Measurements from ENCODE around the gene DNAJC8.

DNAJC8 gene

DNA sequence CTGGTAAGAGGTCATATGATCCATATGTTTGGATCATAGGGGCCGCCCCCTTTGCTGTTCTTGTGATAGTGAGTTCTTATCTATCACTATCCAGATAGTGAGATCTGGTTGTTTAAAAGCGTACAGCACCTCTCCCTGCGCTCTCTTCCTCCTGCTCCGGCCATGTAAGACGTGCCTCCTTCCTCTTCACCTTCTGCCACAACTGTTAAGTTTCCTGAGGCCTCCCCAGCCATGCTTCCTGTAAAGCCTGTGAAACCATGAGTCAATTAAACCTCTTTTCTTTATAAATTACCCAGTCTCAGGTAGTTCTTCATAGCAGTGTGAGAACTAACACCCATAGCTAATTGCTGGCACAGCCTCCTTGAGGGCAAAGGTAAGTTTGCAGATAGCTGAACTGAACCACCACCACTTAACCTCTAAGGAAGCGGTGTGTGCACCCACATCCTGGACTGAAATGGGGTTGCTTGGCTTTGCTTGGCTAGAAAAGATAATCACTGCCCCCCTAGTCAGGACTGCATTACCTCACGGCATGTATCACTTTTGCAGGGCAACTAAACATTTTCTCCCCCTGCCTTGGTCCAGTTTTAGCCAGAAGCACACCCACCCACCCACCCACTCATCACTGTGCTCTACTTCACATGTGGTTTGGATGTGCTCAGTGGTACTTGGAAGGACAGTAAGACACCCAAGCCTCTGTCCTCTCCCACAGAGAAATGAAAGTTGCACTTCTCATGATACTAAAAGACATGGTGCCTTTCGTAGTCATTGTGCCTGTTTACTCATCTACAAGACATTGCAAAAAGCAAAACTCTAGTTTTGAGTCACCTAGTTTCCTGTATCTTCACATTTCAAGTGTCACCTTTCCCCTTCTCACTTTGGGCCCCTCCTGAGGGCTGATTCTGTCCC is 33.2 kb downstream of the DNAJC8 start:
- no peak for DNase-seq

DNA sequence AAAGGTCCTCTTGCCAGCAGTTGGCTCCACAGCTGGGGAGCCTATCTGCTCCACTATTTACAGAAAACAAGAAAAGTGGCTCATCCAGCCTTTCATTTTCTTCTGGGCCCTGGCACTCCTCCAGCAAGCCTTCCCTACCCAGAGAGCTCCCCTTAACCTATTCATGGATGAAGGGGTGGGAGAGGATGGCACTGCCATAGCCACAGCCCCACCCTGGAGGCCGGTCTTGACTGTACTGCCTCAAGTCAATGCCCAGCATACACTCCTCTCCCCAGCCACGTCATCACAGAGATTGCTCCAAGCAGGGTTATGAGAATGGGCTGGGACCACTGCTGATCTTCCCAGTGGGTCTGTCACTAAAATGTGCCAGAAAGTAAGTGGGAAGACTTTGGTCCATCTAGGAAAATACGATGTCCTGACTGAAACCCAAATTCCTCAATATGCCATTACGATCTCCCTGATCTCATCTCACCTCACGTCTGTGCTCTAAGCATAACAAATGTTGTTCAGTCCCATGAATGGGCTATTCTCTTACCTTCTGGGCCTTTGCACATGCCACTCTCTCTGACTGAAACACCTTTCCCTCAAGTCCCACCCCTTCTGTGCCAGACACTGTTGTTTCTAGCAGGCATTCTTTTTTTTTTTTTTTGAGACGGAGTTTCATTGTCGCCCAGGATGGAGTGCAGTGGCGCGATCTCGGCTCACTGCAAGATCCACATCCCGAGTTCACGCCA is 35.0 kb downstream of the DNAJC8 start:
- DNase-seq: no peak

DNA sequence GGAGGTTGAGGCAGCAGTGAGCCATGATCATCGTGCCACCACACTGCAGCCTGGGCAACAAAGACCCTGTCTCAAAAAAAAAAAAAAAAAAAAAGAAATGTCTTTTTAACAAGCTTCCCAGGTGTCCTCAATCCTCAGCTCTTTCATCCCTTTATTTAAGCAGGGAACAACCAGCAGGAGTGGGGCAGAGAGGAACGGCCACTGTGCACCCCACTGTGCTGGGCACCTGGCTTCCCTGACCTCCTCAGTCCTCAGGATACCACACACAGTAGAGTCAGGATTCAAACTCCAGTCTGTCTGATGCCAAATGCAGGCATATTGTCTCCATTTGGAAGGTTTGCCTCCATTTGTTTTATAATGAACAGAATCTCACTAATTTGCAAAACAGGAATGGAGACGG is 36.5 kb downstream of the DNAJC8 start:
- DNase-seq: no peak

DNA sequence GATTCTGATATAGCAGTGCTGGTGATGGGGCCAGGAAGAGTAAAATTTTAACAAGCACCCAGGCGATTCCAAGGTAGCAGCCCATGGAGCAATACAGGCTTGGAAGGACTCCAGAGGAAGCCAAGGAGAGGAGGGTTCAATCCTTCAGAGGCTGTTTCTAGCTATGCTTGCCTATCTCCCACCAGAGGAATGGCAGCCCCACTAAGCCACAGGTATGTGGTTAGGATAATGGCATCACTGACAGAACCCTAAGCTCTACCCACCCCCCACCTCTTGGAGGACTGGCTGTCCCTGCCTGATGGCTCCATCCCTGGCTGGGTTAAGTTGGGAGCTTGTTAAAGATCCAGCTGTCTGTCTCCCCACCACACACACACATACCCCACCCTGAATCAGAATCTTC is 37.0 kb downstream of the DNAJC8 start:
- DNase-seq: no peak

DNA sequence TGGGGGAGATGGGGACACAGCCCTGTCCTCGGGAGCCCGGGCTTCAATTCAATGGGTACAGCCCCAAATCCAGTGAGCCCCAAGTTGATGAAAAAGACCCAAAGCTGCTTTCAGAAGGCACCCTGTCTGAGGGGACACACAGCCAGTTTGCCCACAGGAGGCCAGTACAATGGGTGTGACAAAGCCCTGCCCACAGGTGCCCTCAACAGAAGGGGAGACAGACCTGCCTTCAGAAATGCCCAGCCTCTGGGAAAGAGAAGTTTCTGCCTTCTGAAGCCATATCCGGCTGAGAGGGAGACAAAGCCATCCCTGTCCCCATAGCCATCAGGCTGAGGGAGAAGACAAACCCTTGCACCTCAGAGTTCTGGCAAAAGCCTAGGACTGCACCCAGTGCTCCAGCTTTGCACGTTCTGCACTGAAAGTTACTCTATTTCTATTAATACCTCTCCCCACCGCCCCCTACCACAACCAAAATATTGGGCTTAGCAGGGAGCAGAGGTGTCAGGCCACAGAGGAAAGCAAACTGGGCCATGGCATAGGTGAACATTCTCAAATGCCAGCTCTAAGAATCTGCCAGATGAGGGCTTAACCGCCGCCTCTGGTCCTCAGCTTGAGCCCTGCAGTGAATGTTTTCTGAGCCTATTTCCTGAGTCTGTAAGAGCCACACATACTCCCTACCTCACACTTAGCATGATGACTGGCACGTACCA is 38.3 kb downstream of the DNAJC8 start:
- DNase-seq: no peak

DNA sequence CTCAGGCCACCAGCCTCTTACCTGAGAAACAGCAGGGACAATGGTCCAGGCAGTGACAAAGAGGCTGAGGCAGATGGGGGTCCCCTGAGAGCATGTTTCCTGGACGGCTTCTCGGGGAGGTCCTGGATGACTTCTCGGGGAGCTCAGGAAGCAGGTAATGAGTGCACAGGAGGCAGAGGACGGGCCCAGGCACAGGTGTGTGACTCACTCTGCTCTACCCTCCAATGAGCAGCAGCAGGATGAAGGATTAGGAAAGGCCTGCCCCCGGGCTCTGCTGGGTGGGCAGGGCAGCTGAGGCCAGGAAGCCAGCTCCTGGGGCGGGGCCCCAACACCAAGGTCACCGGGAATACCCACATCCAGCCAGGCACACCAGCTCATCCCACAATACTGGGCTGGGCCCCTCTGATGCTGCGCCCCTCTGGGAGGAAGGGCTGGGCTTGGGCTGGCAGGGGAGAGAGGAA is 39.1 kb downstream of the DNAJC8 start:
- DNase-seq: no peak

DNA sequence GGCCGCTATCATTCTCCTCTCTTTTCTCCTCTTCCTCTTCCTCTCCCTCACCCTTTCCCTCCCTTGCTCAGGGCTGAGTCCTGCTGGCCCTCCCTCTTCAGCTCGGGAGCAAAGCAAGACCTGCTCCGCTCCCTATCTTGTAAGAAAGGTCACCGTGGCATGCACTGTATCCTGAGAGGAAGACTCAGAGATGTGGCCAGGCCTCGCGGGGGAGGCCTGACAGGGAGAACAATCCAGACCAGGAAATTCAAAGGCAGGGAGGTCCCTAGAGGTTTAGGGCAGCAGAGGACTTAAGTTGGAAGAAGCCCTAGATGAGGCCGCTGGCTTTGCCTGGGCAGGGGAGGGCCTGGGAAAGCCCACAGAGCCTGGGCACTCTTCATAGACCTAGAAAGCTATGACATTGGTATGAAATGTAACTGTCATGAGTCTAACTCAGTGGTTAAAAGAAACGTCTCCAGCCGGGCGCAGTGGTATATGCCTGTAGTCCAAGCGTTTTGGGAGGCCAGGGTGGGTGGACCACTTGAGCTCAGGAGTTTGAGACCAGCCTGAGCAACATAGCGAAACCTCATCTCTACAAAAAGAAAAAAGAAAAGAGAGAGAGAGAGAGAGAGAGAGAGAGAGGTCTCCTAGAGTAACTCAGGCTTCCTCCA is 41.7 kb downstream of the DNAJC8 start:
- no peak for DNase-seq

DNA sequence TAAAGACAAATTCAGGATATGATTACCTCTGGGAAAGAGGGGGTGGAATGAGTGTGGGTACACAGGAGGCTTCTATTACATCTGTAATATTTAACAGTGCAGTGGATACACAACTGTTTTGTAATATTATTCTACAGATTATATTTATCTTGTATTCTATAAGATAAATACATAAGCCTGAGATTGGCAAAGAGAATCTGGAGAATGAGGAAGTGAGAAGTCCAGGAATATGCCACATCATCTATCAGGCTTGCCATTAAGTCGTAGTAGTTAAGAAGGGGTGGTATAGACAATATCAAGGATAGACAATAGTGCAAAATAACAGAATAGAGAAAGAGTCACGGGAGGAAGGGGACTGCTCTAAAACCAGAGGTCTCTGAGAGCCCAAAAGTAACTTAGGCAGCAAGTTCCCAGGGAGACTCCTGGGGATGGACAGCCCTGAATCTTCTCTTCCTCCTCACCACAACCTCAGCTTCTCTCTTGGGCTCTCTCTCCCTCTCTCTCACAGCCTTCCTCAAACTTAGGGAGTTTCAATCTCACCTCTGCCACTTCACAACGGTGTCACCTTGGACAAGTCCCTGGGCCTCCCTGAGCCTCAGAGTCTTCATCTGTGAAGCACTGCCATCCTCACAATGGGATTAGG is 42.4 kb downstream of the DNAJC8 start:
- no peak for DNase-seq

DNA sequence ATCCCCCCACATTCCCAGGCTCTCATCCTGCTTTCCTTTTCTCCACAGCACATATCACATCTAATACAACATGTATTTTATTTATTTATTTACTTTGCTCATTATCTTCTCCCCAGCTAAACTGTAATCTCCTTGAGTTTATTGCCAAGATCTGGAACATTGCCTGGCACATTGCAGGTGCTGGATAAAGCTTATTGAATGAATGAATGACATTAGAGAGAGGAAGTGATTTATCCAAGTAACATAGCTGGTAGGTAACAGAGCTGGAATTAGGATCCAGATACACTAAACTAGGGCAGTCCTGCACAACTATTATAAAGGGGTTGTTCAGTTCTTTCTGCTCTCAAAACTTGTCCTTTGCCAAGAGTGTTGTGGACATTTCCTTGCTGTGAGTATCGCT is 47.8 kb downstream of the DNAJC8 start:
- no peak for DNase-seq

DNA sequence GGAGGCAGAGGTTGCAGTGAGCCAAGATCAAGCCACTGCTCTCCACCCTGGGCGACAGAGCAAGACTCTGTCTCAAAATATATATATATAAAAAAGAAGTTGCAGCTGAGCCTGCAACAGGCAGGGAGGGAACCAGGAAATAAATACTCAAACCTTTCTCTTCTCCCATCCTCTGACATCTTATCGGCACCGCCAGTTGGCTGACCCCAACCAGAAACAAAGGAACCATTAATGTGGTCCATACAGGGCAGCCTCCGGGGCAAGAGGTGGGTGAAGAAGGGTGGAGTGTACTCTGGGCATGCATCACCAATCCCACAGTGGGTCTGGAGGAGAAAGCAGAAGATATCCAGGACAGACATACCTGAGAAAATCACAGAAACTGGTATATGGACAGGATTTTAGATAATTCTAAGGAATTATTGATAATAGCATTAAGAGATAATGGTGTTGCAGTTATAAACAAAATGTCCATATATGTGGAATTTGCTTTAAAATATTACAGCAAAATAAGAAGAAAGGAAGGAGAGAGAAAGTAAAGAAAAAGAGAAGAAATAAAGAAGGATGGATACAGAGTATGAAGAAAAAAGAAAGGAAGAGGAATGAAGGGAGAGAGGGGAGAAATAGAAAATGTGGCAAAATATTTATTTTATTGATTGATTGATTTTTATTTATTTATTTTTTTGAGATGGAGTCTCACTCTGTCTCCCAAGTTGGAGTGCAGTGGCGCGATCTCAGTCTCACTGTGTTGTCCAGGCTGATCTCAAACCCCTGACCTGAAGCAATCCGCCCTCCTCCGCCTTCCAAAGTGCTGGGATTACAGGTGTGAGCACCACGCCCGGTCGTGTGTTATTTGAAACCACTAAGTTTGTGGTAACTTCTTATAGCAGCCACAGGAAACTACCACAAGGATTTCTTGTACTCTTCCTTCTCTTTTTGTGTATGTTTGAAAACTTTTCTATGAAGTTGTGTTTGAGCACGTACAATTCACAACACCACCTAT is 52.2 kb downstream of the DNAJC8 start:
- DNase-seq: no peak

DNA sequence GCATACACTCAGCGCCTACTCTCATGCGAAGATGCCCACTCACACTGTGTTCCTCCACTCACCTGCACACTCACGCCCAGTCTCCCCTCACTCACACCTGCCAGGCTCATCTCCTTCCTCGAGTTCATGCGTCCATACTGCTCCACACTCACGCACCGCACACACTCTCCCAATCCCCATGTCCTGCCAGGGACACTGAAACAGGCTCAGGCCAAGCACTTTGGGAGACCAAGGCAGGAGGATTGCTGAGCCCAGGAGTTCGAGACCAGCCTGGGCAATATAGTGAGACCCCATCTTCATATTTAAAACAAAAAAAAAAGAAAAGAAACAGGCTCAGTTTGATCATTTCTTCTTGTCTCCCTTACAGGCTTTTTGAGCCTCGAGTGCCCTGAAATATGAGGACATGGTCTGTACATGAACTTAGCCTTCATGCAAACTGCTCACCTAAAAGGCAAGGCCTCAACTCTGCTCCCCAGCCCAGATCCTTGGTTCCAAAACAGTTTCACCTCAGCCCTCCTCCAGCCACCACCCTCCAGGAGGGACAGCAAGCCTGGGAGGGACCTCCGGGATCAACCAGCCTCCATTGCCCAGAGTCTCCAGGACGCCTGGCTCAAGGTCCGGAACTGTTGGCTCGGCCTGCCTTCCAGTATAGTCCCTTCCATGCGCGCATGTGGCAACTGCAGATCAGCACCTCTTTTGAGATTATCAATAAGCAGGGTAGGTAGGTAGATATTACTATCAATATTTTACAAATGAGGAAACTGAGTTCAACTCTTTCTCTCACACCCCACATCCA is 53.9 kb downstream of the DNAJC8 start:
- DNase-seq: no peak

DNA sequence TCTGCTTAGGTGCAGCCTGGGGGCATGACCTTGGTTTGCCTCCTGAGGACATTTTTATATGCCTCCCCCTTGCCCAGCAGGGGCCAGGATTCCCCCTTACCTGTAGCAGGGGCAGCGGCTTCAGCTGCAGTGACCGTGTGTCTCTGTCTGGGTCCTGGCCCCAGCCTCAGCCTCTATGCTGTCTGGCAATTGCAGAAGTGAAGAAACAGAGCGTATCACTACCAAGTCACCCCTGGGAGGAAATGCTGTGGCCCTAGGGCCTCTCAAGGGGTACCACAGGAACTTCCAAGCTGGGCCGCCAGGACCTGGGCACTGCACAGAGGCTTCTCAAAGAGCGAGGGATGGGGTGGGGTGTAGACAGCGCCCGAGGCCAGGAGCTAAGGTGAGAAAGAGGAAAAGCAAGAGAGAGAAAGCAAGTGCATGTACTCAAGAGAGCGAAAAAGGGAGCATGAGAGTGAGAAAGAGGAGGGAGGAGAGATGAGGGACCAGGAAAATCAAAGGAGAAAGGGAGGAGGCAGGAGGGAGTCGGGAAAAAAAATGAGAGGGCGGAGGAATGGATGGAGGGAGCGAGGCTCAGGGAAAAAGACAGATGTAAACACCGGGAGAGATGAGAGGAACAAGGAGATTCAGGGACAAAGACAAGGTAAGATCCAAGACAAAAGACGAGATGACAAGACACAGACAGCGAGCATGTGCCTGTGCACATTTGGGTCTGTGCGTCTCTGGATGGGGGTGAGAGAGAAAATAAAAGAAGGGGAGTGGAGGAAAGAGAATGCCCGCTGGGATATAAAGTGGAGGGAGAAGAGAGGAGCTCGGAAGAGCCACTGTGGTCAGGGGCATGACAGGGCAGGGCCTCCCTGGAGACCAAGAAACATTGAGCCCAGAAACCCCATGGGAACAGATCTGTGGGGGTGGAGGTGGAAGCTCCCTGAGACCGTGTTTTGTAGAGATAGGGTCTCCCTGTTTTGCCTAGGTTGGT is 56.0 kb downstream of the DNAJC8 start, which contains the start of gene PTAFR:
PTAFR (minus strand) TSS at position 199 of the 979 bp plus-strand sequence. CDS start 25,669 bp downstream, outside the sequence.
- DNase-seq: no peak

DNA sequence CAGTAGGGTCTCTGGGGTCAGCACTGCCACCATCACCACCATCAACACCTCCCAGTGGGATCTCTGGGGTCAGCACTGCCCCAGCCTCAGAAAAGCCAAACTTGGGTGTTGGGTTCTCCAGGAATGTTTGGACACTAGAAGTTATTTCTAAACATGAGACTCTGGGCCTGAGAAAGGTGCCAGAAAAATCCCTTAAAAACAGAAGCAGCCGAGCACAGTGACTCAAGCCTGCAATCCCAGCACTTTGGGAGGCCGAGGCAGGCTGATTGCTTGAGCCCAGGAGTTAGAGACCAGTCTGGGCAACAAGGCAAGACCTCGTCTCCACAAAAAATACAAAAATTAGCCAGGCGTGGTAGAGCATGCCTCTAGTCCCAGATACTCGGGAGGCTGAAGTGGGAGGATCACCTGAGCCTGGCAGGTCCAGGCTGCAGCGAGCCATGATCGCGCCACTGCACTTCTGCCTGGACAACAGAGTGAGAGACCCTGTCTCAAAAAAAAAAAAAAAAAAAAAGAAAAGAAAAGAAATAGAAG is 56.8 kb downstream of the DNAJC8 start:
- DNase-seq: no peak

DNA sequence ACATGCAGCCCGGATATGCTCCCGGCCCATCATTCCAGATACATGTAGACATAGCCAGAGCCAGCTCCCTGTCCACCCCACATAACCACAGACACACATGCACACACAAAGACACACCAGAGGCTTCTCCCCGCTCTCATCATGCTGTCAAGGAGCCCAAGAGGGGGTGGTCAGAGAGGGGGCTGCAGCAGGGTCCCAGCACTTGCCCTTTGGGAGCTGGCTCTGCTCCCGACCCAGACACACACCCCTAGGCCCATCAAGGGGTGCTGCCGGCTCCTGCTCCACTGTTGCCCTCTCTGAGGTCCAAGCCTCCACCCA is 58.9 kb downstream of the DNAJC8 start:
- DNase-seq: no peak

DNA sequence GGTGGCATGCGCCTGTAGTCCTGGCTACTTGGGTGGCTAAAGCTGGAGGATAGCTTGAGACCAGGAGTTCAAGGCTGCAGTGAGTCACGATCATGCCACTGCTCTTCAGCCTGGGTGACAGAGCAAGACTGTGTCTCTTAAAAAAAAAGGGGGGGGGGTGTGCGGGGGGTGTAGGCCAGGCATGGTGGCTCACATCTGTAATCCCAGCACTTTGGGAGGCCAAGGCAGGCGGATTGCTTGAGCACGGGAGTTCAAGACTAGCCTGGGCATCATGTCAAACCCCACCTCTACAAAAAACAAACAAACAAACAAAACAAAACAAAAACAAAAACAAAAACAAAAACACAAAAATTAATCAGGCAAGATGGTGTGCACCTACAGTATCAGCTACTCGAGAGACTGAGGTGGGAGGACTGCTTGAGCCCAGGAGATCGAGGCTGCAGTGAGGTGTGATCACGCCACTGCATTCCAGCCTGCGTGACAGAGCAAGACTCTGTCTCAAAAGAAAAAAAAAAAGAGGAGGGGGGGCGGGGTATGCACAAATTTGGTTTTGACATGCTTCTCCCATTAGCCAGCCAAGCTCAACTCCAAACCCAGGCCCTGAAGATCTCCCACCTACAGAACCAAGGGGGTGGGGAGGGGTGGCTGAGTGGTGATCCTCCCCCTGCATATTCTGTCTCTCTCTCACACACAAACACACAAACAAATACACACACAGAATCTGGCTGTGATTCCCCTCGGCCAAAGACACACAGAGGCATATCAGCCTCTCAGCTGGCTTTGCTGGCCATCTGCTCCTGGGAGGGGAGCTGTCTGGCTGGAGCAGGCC is 59.5 kb downstream of the DNAJC8 start:
- no peak for DNase-seq

DNA sequence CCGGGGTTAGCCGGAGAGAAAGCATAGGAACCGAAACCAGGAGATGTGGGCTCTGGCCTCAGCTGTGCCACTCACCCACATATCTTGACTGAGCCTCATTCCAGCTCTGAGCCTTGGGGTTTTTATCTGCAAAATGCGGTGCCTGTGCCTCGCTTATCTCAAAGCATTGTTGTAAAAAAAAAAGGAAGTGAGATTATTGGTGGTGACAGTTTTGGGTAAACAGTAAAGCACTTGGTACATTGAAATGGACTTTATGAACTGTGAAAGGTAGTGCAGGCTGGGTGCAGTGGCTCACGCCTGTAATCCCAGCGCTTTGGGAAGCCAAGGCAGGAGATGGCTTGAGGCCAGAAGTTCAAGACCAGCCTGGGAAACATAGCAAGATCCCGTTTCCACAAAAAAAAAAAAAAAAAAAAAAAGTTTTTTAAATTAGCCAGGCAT is 60.1 kb downstream of the DNAJC8 start:
- no peak for DNase-seq

DNA sequence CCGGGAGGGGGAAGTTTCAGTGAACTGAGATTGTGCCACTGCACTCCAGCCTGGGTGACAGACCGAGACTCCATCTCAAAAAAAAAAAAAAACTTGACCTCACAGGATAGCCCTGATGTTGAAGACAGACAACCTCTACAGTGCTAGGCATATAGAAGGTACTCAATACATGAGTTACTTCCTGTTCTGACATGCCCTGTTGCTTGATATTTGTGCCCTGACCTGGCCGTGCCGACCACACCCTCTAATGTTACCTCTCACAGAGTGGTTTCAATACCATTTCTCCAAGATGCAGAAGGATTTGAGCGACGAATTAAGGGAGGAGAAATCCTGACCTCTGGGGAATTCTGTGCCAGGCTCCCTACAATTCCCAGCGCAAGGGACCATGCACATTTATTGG is 61.6 kb downstream of the DNAJC8 start:
- no peak for DNase-seq

Data from cerebellar nuclear complex (tissue), 1 donor.